Breast epithelium (tissue), 3 donors: Measurements from ENCODE around the gene CORO1C.

ENCODE experiments used
- POLR2A ChIP-seq: fragments of 450-650 bp; IDR thresholded peaks from one replicate; pipeline ENCODE4 v1.6.1; 2016; ENCODE audit warnings: antibody characterized with exemption, mild to moderate bottlenecking, moderate library complexity
- POLR2AphosphoS5 ChIP-seq, 3 donors: sonication (generic); formaldehyde crosslinking; IDR thresholded peaks; one replicate each; pipeline ENCODE4 v1.6.1; 2017; ENCODE audit warnings: antibody characterized with exemption in 3 of 3
- TF ChIP-seq, protein P1 (sequence below), 3 donors: fragments of 450-650 bp; IDR thresholded peaks; one replicate each; pipeline ENCODE4 v1.5.1; 2016 to 2017; ENCODE audit warnings: antibody characterized with exemption in 3 of 3, mild to moderate bottlenecking in 3 of 3, moderate library complexity in 3 of 3

DNA sequence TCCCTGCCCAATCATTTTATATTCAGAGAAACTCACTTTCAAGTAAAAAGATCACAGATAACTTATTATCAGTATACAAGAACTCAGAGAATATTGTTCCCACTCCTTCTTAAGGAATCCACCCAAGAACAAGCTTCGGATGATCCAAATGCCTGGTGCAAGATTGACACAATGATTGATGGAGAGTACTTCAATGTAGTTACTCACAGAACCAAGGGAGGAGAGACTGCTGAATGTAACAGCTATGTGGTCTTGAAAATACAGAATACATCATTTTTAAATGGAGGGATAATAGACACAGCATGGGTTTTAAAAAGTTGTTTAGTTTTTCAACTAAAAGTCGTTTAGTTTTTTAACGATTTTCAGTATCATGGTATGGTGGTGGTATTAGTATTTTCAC lies 59.3 kb downstream of the CORO1C start:
- TF ChIP-seq POLR2A: no peak
- TF ChIP-seq, protein P1, sequence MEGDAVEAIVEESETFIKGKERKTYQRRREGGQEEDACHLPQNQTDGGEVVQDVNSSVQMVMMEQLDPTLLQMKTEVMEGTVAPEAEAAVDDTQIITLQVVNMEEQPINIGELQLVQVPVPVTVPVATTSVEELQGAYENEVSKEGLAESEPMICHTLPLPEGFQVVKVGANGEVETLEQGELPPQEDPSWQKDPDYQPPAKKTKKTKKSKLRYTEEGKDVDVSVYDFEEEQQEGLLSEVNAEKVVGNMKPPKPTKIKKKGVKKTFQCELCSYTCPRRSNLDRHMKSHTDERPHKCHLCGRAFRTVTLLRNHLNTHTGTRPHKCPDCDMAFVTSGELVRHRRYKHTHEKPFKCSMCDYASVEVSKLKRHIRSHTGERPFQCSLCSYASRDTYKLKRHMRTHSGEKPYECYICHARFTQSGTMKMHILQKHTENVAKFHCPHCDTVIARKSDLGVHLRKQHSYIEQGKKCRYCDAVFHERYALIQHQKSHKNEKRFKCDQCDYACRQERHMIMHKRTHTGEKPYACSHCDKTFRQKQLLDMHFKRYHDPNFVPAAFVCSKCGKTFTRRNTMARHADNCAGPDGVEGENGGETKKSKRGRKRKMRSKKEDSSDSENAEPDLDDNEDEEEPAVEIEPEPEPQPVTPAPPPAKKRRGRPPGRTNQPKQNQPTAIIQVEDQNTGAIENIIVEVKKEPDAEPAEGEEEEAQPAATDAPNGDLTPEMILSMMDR (IDR thresholded peaks at IDR 0.05): no peak
- no peak for TF ChIP-seq POLR2AphosphoS5 (IDR thresholded peaks at IDR 0.05)
